Breast epithelium (tissue), 3 donors: ENCODE measurements around the gene ERMARD.

ENCODE experiments used
- POLR2A ChIP-seq: fragments of 450-650 bp; IDR thresholded peaks from one replicate; pipeline ENCODE4 v1.6.1; 2016; ENCODE audit warnings: antibody characterized with exemption, mild to moderate bottlenecking, moderate library complexity
- POLR2AphosphoS5 ChIP-seq, 3 donors: sonication (generic); formaldehyde crosslinking; IDR thresholded peaks; one replicate each; pipeline ENCODE4 v1.6.1; 2017; ENCODE audit warnings: antibody characterized with exemption in 3 of 3

GRCh38 chr6:169788809-169789145 is 37.4 kb downstream of the ERMARD start:
- no peak for TF ChIP-seq POLR2A
- TF ChIP-seq POLR2AphosphoS5 (IDR thresholded peaks at IDR 0.05): no peak
